CD8-positive, alpha-beta memory T cell (primary cell): ENCODE results near the gene EEF1A2. TPM values are rescaled to one million over a fixed set of nuclear protein-coding genes. Genes with fewer than 3 reads are reported as not detected.
A peak's percentile ranks its signal among the peaks of the same experiment; 100 is the strongest.

Experiments used
- CTCF ChIA-PET: fragments of 350-600 bp; sonication (Branson Sonifier 250); formaldehyde crosslinking; loops from one replicate; lab custom pipeline; 2021; ENCODE audit warnings: antibody characterized with exemption; lab: Charles Lee
- POLR2A ChIA-PET: fragments of 350-600 bp; sonication (Branson Sonifier 250); formaldehyde crosslinking; loops from one replicate; lab custom pipeline; 2021; ENCODE audit warnings: antibody characterized with exemption; lab: Charles Lee
- DNase-seq, 5 donors: peaks; one replicate each; pipeline versions ENCODE4 v3.0.0 to v3.0.0-alpha.2; 2020 to 2022; ENCODE audit warnings: mixed read lengths in 1 of 5
- H3K27ac ChIP-seq: one replicate; pipeline ENCODE4 v1.7.0; 2013; ENCODE audit warnings: low read depth, mild to moderate bottlenecking, low read length, moderate library complexity
- H3K27me3 ChIP-seq: 2 replicates; pipeline ENCODE4 v1.7.0; 2013; ENCODE audit warnings: low read length, mild to moderate bottlenecking; ENCODE audit not compliant: insufficient read depth, poor library complexity, severe bottlenecking
- H3K36me3 ChIP-seq: 2 replicates; pipeline ENCODE4 v1.7.0; 2013; ENCODE audit warnings: mild to moderate bottlenecking, low read length, moderate library complexity; ENCODE audit not compliant: insufficient read depth
- H3K4me1 ChIP-seq: 2 replicates; pipeline ENCODE4 v1.7.0; 2013; ENCODE audit warnings: mild to moderate bottlenecking, low read length, moderate library complexity; ENCODE audit not compliant: insufficient read depth
- H3K4me3 ChIP-seq: 2 replicates; pipeline ENCODE4 v1.7.0; 2013; ENCODE audit warnings: mild to moderate bottlenecking, low read length
- H3K9me3 ChIP-seq: 2 replicates; pipeline ENCODE4 v1.7.0; 2013; ENCODE audit warnings: mild to moderate bottlenecking, low read length
- H3K27ac Mint-ChIP-seq, 8 donors: one replicate each; pipeline ENCODE4 v1.8.0; 2020 to 2021; ENCODE audit warnings: mixed read lengths in 8 of 8, mild to moderate bottlenecking in 6 of 8, inconsistent platforms in 3 of 8, moderate library complexity in 3 of 8
- H3K27me3 Mint-ChIP-seq, 2 donors: one replicate each; pipeline ENCODE4 v1.8.0; 2020 to 2021; ENCODE audit warnings: mixed read lengths in 2 of 2, mild to moderate bottlenecking in 1 of 2, moderate library complexity in 1 of 2
- H3K36me3 Mint-ChIP-seq, 3 donors: one replicate each; pipeline ENCODE4 v1.8.0; 2020 to 2021; ENCODE audit warnings: mixed read lengths in 3 of 3, inconsistent platforms in 1 of 3, mild to moderate bottlenecking in 1 of 3
- H3K4me1 Mint-ChIP-seq, 3 donors: one replicate each; pipeline ENCODE4 v1.8.0; 2020 to 2021; ENCODE audit warnings: mixed read lengths in 3 of 3, inconsistent platforms in 1 of 3, mild to moderate bottlenecking in 1 of 3
- H3K4me3 Mint-ChIP-seq, 7 donors: one replicate each; pipeline ENCODE4 v1.8.0; 2020 to 2021; ENCODE audit warnings: mixed read lengths in 7 of 7, mild to moderate bottlenecking in 6 of 7, moderate library complexity in 4 of 7, inconsistent platforms in 2 of 7
- H3K9me3 Mint-ChIP-seq, 5 donors: one replicate each; pipeline ENCODE4 v1.8.0; 2020 to 2022; ENCODE audit warnings: mixed read lengths in 5 of 5, mild to moderate bottlenecking in 3 of 5, moderate library complexity in 2 of 5, inconsistent platforms in 1 of 5
- polyA plus RNA-seq: library from polyadenylated mRNA; unstranded; fragments of 300-500 nt; fragmentation: Illumina TruSeq; gene quantifications from one replicate; pipeline ENCODE4 v1.2.3, GENCODE V29; 2021
- total RNA-seq, 2 experiments: library from RNA; stranded (reverse); gene quantifications; one replicate each; pipeline ENCODE4 v1.2.3, GENCODE V29; 2021

EEF1A2 gene
- total and polyA plus RNA-seq, 3 experiments from 2014 or later = 0.17 to 0.20 TPM; not detected in 1

DNA sequence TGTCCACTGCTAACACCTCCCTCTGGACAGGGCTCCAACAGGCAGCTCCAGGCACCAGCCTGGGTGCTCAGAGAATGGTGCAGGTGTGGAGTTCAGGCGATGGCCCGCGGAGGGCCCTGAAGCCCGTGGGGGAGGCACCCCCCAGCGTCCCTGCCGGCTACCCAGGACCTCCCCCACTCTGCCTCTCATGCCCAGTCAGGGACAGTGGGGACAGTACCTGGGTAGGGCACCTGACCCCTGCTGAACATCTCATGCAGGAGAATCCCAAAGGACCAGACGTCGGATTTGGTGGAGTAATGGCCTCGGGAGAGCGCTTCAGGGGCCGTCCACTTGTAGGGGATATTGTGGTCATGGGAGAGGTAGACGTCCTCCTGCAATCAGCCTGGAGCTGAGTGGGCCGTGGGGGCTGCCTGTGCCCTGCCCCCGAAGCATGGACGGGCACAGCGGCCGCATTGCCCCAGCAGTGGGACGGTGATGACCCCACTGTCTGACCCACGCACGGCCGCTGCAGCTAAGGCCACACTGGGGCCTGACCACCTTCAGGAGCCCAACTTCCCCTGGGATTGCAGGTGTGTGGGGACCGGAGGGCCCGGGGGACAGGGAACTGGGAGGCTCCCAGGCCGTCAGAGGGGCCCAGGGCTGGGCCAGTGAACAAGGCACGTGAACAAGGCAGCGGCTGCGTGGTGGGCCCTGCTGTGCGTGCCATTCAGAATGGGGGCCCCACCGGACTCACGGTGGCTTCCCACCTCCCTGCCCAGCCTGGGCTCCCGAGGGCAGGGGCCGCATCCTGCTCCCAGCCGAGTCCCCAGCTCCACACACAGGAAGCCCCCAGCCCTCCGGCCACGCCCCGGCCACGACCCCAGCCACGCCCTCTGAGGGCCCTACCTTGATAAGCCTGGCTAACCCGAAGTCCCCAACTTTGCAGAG is 31.2 kb upstream of the EEF1A2 start:
- POLR2A ChIA-PET = interaction anchor here (1.3 to 1.7 kb wide), 2 partner anchors 8 to 9 kb away, joined by 3 to 8 read pairs; partner anchors contain the start of gene PPDPF
- H3K4me3 ChIP-seq = no peak overlapping the region

DNA sequence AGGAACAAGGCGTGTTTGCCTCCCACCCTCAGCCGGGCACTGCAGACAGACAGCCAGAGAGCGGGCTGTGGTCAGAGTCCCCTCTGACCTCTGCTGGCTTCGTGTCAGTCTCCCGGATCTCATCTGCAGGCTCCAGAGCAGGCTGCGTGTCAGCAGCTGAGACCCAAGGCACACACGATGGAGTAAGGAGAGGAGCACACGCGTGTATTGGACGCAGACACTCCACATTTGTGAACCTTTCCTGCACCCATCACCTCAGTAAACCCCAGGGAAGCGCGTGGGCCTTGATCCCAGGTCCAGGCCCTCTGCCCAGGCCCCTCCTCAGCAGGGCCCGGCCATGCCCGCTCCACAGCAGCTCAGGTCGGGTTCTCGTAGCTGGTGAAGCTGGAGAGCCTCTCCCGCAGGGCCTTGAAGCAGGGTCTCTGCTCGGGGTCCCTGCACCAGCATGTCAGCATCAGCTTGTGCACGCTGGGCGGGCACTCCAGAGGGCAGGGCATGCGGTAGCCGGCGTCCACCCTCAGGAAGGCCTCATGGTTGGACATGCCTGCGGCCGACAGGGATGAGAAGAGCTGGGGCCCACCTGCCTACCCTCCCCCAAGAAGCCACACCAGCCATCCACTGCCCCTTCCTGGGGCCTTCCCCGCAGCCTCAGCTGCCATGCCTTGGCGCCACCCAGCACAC is 30.4 kb upstream of the EEF1A2 start:
- peaks cover 0 to 3% (median 1%) of the 10 kb centered on the region in 3 donors for H3K36me3 Mint-ChIP-seq
- H3K4me1 ChIP-seq = no peaks in the 10 kb centered on the region
- H3K27me3 ChIP-seq = no peaks in the 10 kb centered on the region
- no peaks in the 10 kb centered on the region for H3K9me3 ChIP-seq
- no peak overlapping the region for H3K4me3 Mint-ChIP-seq
- no peak overlapping the region for H3K27ac Mint-ChIP-seq
- DNase-seq = peak in 1 of 5 donors; percentile 43
- H3K4me3 ChIP-seq = no peak overlapping the region
- no peaks in the 10 kb centered on the region for H3K36me3 ChIP-seq
- H3K27ac ChIP-seq = no peak overlapping the region
- POLR2A ChIA-PET = interaction anchor here (1.3 to 1.7 kb wide), 2 partner anchors 8 kb away, joined by 3 to 8 read pairs; partner anchors contain the start of gene PPDPF
- peaks cover 0 to 11% (median 5%) of the 10 kb centered on the region in 3 donors for H3K4me1 Mint-ChIP-seq
- H3K9me3 Mint-ChIP-seq = no peaks in the 10 kb centered on the region
- peaks cover 0 to 1% of the 10 kb centered on the region in 2 donors for H3K27me3 Mint-ChIP-seq
- CTCF ChIA-PET = interaction anchor here (1.2 to 1.7 kb wide), 2 partner anchors 8 to 336 kb away, joined by 3 to 4 read pairs; partner anchors contain the start of genes PTK6 and TPD52L2

More for the DNA sequence above, 31.2 kb upstream of the EEF1A2 start:
- Mint-ChIP-seq H3K4me1 (peaks cover 0 to 5% (median 4%) of the 10 kb centered on the region in 3 donors), H3K9me3 (no peaks in the 10 kb centered on the region), H3K27me3 (peaks cover 0 to 1% of the 10 kb centered on the region in 2 donors), H3K27ac (no peak overlapping the region), H3K36me3 (peaks cover 0 to 1% (median 0%) of the 10 kb centered on the region in 3 donors), H3K4me3 (no peak overlapping the region)
- no peaks in the 10 kb centered on the region for H3K4me1 ChIP-seq
- H3K9me3 ChIP-seq = no peaks in the 10 kb centered on the region
- H3K27me3 ChIP-seq = no peaks in the 10 kb centered on the region
- peak in 1 of 5 donors; percentile 46 for DNase-seq
- H3K36me3 ChIP-seq = no peaks in the 10 kb centered on the region
- CTCF ChIA-PET = interaction anchor here (1.1 to 1.7 kb wide), 2 partner anchors 7 to 8 kb away, joined by 3 to 4 read pairs; partner anchors contain the start of gene PTK6
- no peak overlapping the region for H3K27ac ChIP-seq

DNA sequence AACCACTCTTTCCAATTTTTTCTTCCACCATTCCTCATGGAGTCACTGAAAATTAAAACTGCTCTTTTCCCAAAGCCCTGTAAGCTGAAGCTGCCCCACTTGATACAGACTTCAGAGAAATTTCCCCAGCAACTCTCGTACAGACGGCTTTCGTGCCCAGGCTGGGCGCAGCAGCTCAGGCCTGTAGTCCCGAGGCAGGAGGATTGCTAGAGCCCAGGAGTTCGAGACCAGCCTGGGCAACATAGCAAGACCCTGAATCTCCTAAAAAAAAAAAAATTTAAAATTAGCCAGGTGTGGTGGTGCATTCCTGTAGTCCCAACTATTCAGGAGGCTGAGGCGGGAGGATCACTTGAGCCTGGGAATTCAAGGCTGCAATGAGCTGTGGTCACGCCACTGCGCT is 28.3 kb upstream of the EEF1A2 start:
- Histone ChIP-seq H3K36me3 (peaks cover 12% of the 10 kb centered on the region), H3K27ac (no peak overlapping the region), H3K4me1 (peaks cover 5% of the 10 kb centered on the region), H3K27me3 (no peaks in the 10 kb centered on the region), H3K9me3 (no peaks in the 10 kb centered on the region), H3K4me3 (no peak overlapping the region)
- Mint-ChIP-seq H3K27ac (no peak overlapping the region), H3K4me1 (peaks cover 5 to 25% (median 14%) of the 10 kb centered on the region in 3 donors), H3K4me3 (peak overlapping the region in 1 of 7 donors; percentile 68), H3K27me3 (peaks cover 0 to 1% of the 10 kb centered on the region in 2 donors), H3K9me3 (peaks cover 0 to 3% (median 0%) of the 10 kb centered on the region in 5 donors), H3K36me3 (peaks cover 3 to 20% (median 7%) of the 10 kb centered on the region in 3 donors)
- DNase-seq = peak in 1 of 5 donors; percentile 42
- ChIA-PET POLR2A (interaction anchor here (0.6 kb wide), 1 partner anchor 264 kb away, joined by 3 read pairs; no protein-coding TSS in a partner anchor), CTCF (no interaction called here)

DNA sequence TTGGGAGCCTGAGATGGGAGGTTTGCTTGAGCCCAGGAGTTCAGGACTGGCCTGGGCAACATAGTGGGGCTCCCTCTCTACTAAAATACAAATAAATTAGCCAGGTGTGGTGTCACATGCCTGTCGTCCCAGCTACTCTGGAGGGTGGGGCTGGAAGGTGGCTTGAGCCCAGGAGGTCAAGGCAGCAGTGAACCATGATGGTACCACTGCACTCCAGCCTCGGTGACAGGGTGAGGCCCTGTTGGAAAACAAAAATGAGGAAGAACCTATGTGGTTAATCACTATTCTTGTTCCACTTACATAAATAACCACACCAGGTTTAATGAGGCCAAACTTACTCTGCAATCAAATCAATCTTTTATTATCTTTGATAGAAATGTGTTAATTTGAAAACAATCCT is 27.1 kb upstream of the EEF1A2 start:
- ChIA-PET CTCF (no interaction called here), POLR2A (no interaction called here)
- peaks cover 0 to 3% (median 0%) of the 10 kb centered on the region in 5 donors for H3K9me3 Mint-ChIP-seq
- H3K27ac Mint-ChIP-seq = no peak overlapping the region
- no peaks in the 10 kb centered on the region for H3K27me3 Mint-ChIP-seq
- Histone ChIP-seq H3K36me3 (peaks cover 14% of the 10 kb centered on the region), H3K9me3 (no peaks in the 10 kb centered on the region), H3K4me3 (no peak overlapping the region), H3K27me3 (no peaks in the 10 kb centered on the region), H3K4me1 (peaks cover 14% of the 10 kb centered on the region), H3K27ac (no peak overlapping the region)
- H3K36me3 Mint-ChIP-seq = peaks cover 2 to 25% (median 7%) of the 10 kb centered on the region in 3 donors
- peak overlapping the region in 1 of 7 donors; percentile 34 for H3K4me3 Mint-ChIP-seq
- H3K4me1 Mint-ChIP-seq = peaks cover 5 to 28% (median 10%) of the 10 kb centered on the region in 3 donors
- peak in 1 of 5 donors; percentile 15 for DNase-seq

DNA sequence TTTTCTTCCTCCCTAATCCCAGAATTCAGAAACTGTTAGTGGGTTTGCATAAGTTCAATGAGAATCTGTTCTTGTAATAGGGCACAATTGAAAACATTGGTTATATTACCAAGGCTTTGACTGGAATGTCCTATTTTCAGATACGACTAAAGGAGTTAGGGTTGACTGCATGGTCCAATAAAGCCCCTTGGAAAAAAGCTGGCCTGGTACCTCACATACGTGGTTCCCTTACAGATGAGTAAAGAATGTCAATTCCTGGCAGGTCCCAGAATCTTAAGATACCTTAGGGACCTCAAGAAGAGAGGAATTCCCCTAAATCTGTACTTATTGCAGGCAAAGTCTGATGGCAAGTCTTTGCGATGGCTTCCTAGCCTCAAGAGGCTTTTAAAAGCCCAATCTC is 26.3 kb upstream of the EEF1A2 start:
- ChIA-PET POLR2A (interaction anchor here (0.6 kb wide), 1 partner anchor 14 kb away, joined by 6 read pairs; no protein-coding TSS in a partner anchor), CTCF (no interaction called here)
- peaks cover 14% of the 10 kb centered on the region for H3K36me3 ChIP-seq
- H3K4me1 Mint-ChIP-seq = peaks cover 5 to 28% (median 10%) of the 10 kb centered on the region in 3 donors
- no peak overlapping the region for H3K27ac ChIP-seq
- no peak for DNase-seq
- H3K27ac Mint-ChIP-seq = peak overlapping the region in 1 of 8 donors; percentile 77
- peaks cover 14% of the 10 kb centered on the region for H3K4me1 ChIP-seq
- H3K4me3 ChIP-seq = no peak overlapping the region
- peak overlapping the region in 1 of 7 donors; percentile 84 for H3K4me3 Mint-ChIP-seq
- peaks cover 2 to 25% (median 7%) of the 10 kb centered on the region in 3 donors for H3K36me3 Mint-ChIP-seq
- no peaks in the 10 kb centered on the region for H3K27me3 Mint-ChIP-seq
- H3K9me3 Mint-ChIP-seq = peaks cover 0 to 3% (median 0%) of the 10 kb centered on the region in 5 donors
- H3K27me3 ChIP-seq = no peaks in the 10 kb centered on the region
- no peaks in the 10 kb centered on the region for H3K9me3 ChIP-seq

DNA sequence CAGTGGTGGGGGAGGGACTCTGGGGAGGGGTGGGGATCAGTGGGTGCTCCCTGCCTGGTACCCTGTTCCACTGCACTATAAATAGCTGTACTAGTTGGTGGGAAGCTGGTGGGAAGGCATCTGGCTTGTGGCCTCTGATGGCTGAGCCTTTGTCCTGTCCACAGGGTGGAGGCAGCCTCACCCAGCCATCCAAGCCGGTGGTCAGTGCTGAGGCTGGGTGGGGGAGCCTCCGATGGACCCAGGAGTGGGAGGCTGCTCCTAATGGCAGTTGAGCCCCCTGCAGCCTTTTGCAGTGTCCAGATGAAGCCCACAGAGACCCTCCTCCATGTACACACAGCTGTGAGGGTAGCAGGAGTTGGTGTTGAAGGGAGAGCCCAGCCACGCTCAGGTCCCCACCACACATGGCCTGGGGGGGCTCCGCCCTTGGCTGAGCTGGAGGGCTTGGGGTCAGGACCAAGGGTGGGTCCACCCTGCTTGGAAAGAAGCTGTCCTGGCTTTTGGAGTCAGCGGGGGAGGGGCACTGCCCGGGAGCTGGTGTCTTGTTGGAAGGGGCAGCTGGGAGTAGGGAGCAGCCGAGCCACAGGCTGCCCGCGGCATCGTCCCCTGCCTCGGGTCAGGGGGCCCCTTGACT is 24.2 kb upstream of the EEF1A2 start:
- ChIA-PET POLR2A (interaction anchor here (0.6 to 3.1 kb wide), 8 partner anchors 11 to 342 kb away, joined by 3 to 31 read pairs (median 3); partner anchors contain the start of genes GMEB2, PTK6, RTEL1 and STMN3), CTCF (interaction anchor here (1.1 to 2.4 kb wide), 5 partner anchors 11 to 119 kb away, joined by 3 to 17 read pairs (median 3); partner anchors contain the start of gene PTK6)
- Histone ChIP-seq H3K27ac (no peak overlapping the region), H3K4me3 (no peak overlapping the region), H3K9me3 (no peaks in the 10 kb centered on the region), H3K27me3 (no peaks in the 10 kb centered on the region), H3K36me3 (peaks cover 14% of the 10 kb centered on the region), H3K4me1 (peaks cover 20% of the 10 kb centered on the region)
- Mint-ChIP-seq H3K27ac (peak overlapping the region in 1 of 8 donors; percentile 77), H3K36me3 (peaks cover 2 to 25% (median 7%) of the 10 kb centered on the region in 3 donors), H3K4me1 (peaks cover 8 to 36% (median 10%) of the 10 kb centered on the region in 3 donors), H3K4me3 (peak overlapping the region in 6 of 7 donors; percentile 57 to 76 (median 67)), H3K27me3 (no peaks in the 10 kb centered on the region), H3K9me3 (peaks cover 0 to 3% (median 0%) of the 10 kb centered on the region in 5 donors)
- DNase-seq = peak in 1 of 5 donors; percentile 49
